SIG-M5 treated with dmso at 0.1 percent for 504 hours (cell line): ENCODE results near the gene FHL1.

ENCODE experiments used
- DNase-seq: peaks from one replicate; lab custom pipeline; 2025; ENCODE audit not compliant: unreplicated experiment; lab: John Stamatoyannopoulos, UW

The FHL1 gene

GRCh38 chrX:136251041-136251991 is 104.0 kb downstream of the FHL1 start, which contains the start of gene MAP7D3:
Gene MAP7D3, minus strand, starts transcription at chrX:136251400. Its CDS starts 42 bp downstream, at chrX:136251358.
- DNase-seq = peak; percentile 69

- DNase-seq = no peak
Measured at GRCh38 chrX:136255541-136255940, 108.2 kb downstream of the FHL1 start.

- DNase-seq = no peak
Measured at GRCh38 chrX:136256026-136256425, 108.7 kb downstream of the FHL1 start.

- no peak for DNase-seq
Measured at GRCh38 chrX:136258951-136259350, 111.6 kb downstream of the FHL1 start.

GRCh38 chrX:136259543-136259942 is 112.2 kb downstream of the FHL1 start:
- no peak for DNase-seq

- no peak for DNase-seq
Measured at GRCh38 chrX:136260776-136261175, 113.4 kb downstream of the FHL1 start.
